COR-L47 (cell line): Measurements from ENCODE around the gene CYP46A1.

Experiments used
- DNase-seq: peaks from one replicate; lab custom pipeline; 2025; lab: John Stamatoyannopoulos, UW

CYP46A1 gene

DNA sequence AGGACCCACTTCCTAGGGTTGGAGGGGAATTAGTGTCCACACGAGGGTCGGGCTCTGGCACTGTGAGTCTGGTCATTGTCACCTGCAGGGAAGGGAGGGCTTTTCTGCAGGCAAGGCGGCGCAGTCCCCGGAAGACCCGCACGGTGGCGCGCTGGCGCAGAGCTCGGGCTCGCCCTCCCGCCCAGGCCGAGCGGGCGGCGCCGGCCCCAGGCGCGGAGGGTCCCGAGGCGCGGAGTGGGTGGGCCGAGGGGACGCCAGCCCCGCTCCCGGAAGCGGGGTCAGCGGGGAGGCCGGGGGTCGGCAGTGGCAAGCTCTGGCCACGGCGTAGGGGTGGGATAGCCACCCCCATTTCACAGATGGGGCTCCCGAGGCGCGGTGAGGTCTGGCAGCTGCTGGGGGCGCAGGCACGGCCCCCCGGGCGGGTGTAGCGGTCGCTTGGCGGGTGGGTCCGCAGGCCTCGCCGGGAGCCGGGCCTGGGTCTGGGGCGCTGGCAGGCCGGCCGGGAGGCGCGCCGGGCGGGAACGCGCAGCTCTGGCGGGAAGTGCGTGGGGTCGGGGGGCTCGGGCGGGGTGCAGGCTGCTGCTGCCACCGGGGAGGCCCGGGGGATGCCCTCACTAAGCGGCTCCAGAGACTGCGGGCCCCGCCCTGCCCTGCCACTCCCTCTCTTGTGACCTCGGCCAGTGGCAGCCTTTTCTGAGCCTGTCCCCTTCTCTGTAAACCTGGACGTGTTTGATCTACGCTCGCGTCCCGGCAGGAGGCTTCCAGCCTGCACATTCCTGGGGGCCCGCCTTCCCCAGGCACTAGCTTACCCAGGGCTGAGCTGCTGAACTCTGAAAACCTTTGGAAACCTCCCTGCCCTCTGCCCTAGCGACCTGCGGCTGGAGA, 46.1 kb downstream of the CYP46A1 start:
- DNase-seq, result peak; percentile 70

DNA sequence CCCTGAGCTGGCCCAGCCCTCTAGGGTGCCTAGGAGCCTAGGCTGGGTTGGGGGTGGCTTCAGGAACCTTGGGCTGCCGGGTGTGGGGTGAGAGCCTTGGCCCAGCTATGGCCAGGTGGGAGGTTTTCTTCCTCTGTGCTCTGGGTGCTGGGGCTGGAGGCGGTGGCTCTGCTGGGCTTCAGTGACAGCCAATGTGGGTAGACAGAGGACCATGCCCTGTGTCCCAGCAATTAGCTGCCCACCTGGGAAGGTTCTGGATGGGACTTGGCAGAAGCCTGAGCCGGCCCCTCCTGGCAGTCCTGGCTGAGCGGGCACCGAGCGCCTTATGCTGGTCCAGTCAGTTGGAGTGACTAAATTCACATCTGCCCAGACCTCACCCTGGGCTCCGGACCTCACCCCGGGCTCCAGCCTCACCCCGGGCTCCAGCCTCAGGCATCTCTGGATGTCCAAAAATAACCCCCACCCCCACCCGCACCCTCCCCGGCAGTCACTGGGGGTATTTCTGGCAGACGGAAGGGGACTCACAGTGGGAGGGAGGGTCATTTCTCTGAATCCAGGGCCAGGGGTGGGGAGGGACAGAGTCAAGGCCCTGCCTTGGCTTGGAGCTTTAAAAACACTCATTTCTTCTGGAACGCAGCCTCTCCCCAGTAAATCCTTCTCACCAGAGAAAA, 46.9 kb downstream of the CYP46A1 start:
- no peak for DNase-seq

DNA sequence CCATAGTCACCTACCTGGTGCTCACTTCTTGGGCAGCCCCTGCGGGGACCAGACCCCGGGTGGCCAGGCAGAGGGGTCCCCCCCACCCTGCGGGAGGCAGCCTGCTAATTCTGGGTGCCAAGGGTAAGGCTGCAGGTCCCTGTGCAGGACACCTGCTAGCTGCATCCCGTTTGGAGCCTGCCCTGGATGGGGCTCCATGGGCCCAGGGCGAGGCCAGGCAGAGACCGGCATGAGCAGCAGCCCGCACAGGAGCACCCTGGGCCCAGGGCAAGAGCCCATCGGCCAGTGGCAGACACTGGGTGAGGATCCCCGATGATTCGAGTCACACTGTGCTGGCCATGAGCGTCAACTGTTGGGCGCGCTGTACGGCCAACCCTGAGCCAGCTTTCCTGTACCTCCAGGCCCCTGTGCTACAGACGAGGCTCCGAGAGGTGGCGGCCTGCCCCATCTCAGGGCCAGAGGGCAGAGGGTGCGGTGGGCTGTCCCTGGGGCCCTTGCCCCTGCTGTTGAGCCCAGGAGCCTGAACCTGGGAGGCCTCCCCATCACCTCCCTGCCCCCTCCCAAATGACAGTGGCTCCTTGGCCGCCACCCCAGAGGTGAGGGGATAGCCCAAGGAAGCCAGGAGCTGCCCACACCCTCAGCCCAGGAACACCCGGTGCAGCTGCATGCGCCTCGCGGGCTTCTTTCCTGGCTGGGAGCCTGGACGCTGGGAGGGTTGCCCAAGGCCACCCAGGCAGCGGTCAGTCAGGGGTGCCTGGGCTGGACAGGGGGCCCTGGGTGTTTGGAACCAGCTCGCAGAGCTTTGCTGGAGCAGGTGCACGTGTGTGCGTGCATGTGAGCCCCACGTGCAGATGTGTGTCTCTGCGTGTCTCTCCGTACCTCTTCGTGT, 47.7 kb downstream of the CYP46A1 start:
- DNase-seq, result no peak

DNA sequence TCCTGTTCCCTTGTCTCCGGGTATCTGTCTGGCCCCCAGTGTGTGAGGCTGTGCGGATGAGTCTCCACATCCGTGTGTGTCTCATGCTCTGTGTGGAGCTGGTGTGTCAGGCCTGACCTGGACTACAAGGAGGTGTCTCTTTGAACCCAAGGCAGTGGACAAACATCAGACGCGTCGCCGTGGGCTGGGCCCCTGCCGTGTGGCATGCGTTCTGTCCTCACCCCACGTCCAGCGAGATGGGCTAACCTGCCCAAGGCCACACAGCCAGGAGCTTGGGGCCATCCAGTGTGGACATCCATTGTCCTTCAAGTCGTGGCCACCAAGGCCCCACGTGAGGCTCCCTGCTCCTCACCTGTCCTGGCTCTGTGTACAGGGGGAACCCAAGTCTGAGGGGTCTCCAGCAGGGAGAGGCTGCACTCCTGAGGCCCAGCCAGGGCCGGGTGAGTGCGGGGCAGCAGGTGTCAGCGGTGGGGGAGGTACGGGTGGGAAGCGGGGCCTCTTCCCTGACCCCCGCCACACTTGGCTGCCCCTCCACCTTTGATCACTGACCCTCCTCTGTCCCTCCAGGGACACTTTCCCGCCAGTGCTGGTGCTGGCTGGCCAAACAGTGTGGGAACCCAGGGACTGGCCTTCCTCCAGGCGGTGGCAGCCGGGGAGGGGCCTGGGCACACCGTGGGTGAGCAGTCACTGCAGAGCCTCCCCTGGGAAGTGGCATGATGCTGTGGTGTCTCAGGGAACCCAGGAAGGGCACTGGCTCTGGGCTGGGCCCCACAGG, 48.5 kb downstream of the CYP46A1 start:
- DNase-seq, result no peak

DNA sequence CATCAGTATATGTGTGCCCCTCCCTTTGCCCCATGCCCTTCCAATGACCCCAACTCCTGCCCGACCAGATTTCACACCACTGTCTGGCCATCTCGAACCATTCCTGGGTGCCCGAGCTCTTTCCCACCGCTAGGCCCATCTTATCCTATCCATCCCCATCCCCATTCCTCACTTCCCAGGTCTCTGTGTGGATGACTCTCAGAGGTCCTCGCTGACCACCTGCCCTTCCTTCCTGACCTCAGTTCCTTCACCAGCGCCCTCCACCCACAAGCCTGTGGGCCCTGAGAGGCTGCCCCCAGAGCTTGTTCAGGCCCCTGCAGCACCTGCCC, 49.1 kb downstream of the CYP46A1 start:
- DNase-seq, result no peak

DNA sequence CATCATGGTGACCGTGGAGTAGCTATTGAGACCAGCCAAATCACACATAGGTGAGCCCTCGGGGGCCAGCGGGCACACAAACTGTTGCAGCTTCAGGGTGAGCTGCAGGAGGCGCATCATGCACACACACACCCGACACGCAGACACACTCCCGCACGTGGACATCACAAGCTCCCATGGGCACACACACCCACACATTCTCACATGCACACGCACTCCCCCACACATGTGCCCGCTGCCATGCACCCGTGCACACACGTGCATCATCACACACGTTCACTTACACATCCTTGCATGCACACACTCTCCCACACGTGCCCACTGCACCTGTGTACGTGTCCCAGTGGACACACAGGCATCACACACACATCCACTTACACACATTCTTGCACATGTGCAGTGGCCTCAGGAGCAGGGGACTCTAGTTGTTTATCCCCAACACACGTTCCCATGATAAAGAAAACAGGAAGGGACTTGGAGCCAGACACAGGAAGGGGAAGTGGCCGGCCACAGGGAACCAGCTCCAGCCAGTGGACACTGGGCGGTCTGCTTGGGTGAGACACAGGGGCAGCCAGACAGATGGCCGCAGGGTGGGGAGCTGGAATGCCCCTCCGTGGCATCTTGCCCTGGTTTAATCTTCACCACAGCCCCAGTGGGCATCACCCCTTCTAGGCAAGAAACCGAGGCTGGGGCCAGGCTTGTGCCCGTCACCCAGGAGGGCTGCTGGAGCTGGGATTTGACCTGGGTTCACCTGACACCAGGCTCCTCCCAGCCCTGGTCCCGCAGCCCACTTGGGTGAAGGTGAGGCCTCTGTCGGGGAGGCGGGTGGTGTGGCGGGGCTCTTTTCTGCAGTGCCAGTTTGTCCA, 49.7 kb downstream of the CYP46A1 start:
- no peak for DNase-seq

DNA sequence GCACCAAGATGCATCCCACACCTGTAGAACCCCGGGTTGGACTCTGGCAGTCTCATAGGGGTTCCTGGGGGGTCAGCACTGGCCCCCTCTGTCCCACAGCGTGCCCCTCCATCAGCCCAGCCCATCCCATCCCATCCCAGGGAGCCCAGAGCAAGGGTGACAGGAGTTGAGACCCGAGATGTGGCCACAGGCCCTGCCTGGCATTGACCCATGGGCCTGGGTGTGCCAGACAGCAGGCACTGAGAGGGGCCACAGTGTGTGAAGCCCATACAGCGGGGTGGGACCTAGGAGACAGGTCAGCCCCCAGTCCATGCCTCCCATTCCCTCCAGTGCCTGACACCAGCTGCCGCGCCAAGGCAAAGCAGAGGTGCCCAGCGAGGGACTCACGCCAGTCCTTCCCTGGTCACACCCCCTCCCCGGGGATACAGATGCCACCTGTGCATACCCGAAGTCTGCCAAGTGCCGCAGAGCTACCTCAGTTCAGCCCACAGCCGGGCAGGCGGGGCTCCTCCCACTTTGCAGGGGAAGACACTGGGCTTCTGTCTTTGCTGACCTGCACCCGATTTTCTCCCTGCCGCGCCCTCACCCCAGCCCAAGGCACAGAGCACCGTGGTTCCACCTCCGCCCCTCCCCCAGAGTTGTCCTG, 50.4 kb downstream of the CYP46A1 start:
- DNase-seq, result peak; percentile 56

DNA sequence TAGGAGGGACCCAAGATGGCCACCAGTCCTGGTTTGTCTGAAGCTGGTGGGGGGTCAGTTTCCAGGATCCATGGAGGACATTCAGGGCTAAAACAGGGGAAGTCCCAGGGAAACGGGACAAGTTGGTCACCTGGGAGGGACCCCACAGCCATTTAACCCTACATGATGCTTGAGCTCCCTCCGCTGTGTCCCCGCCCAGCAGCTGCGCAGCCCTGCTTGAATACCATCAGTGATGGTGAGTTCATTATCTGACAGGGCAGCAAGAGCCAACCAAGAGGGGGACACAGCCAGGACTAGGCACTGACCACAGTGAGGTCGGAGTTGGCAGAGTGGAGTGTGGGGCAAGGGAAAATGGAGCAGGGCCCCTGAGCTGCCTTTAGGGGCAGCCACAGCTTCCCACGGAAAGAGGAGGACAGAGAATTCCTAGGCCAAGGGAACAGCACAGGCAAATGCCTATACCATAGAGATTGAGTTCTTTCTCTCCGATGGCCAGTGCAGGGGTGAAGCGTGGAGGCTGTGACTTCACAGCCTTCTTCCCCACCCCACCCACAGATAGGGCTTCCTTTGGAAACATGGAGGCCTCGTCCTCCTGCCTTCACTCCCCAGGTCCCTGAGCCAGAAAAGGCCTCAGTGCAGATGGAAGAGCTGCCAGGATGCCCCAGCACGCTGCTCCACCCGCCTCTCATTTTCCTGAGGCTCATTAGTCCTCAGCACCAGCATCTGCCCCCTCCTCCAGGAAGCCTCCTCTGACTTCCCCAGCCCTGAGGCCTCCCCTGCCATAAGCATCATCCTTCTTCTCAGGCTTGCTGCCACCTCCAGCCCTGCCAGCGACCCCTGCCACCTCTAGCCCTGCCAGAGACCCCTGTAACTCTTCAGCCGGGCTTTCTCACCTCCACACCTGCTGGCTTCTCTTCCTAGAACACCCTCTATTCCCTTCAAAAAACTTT, 51.4 kb downstream of the CYP46A1 start:
- DNase-seq, result no peak

DNA sequence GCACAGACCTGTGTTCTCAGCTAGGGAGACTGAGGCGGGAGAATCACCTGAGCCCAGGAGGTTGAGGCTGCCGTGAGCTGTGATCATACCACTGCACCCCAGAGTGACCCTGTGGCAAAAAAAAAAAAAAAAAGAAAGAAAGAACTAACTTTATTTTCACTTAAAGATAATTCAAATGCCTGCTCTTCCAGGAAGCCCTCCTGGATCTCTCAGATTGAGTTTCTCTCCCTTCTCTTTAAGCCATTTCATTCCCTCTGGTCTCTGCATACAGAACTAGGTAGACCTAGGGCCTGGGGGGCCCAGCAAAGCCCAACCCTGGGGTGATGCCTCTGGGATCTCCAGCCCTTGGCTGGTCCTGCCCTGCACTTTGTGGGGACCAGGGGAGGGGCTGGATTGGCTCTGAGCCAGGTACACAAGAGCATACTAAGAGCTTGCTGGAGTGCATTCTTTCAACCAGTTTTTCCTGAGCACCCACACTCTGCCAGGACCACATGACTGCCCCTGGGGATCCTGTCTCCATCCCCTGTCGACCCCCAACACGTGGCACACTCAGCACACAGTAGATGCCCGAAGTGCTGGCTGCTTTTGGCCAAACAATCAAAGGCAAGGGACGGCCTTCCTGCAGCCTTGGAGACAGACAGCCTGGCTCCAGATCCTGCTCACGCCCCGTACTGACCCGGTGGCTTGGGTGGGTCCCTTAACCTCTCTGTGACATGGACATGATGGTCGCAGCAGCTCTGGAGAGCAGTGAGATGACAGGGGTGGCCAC, 52.7 kb downstream of the CYP46A1 start:
- no peak for DNase-seq

DNA sequence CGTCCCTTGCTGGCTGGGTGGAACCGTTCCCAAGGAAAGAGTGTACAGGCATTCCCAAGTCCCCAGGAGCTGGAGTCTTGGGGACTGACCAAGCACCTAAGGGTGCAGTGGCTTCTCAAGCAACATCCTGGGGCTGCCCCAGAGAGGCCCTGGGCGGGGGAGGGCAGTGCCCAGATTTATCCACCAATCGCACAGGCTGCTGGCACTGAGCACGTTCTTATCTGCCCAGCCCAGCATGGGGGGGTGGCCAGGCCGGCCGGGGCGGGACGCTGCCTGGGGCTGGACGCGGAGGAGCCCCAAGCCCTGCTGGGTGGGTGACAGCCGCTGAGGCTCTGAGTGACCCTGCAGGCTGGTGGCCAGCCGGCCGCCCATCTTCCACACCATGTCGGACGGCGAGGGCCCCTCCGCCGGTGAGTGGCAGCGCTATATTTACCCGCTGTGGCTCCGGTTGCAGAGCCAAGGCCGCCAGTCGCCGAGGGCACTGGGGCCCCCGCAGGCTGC, 53.4 kb downstream of the CYP46A1 start:
- no peak for DNase-seq

DNA sequence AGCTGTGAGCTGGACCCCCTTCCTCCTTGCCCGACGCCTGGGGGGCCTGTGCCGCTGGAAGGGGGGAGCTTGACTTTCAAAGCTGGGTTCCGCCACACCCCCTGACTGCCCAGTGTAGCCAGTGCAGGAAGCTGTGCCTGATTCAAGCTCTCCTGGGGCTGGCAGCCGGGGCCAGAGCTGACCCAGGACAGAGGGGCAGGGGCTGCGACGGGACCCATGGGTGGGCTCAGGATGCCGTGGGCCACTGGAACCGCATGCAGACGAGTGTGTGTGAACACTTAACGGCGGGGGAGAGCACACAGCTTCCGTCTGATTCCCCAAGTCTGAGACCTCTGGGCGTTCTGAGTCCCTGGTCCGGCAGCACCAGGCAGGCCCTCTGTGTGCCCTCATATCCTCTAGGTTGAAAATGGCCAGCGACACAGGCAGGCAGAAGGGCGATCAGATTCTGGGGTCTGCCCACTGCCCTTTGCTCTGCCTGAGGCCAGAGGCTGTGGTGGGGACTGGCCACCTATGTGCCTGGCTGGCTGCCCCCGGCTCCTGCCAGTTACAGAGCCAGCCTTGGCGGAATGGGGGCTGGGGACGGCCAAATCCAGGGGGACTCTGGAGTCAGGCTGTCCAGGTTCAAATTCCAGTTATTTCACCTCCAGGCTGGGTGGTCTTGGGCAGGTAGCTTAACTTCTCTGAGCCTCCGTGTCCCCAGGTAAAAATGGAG, 54.0 kb downstream of the CYP46A1 start:
- DNase-seq, result no peak

DNA sequence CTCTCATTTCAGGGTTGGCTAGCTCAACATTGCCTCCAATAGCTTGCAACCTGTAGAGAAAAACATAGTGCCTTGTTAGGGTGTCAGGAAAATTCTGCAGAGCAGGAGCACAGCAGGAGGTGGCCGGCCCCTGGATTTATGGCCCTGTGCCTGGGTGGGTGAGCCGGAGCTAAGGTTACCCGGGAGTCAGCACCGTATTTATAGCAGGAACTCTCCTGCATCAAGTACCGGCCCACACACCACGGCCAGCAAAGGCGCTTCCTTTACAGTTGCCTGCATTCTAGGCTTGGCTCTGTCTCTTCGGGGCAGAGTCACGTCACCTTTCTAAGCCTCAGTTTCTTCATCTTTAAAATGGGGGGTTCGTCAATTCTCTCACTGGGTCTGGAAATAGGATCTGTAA, 56.3 kb downstream of the CYP46A1 start:
- no peak for DNase-seq

DNA sequence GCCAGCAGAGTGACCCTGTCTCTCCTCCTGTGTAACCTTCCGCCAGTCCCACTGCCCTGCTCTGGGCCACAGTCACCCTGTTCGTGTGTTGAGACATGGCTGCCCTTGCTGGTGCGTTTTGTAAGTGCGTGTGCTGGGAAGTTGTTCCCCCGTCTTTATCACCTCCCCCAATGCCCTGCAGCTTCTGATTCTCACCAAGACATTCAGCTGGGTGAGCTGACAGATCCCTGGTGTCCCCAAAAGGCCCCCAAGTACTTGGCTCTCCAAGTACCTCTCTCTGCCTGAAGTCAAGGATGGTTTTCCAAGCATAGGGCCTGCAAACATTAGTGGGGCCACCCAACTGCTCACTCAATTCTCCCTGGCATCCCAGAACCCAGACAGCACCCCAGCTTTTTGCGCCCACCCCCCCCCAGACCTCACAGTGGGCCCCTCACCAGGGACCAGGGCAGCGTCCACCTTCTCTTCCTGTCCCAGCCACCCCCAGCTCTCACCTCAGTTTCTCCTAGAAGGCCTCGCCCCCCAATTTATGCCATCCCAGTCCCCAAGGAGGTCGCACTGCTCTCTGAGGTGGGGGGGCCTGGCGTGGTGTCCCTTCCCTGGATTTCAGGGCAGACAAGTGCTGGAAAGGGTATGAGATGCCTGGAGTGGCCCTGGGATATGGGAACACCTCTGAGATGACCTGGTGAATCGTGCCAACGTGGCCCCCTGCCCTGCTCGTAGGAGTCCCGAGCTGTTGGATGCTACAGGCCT, 57.3 kb downstream of the CYP46A1 start:
- no peak for DNase-seq

DNA sequence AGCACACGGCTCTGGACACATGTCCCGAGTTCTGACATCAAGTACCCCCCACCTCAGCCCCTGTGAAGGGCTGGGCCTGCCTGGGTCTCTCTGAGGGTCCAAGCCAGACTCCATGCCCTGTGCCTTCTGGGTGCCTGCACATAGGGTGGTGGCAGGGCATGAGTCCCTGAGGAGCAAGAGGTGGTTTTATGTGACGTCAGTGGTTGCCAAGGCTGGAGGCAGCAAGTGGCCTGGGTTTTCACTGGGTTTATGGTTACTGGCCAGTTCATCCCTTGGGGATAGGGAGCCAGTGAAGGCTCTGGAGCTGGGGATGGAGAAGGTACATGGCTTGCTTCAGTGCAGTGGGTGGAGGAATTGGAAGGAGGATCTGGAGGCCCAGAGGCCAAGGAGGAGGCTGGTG, 58.0 kb downstream of the CYP46A1 start:
- no peak for DNase-seq

DNA sequence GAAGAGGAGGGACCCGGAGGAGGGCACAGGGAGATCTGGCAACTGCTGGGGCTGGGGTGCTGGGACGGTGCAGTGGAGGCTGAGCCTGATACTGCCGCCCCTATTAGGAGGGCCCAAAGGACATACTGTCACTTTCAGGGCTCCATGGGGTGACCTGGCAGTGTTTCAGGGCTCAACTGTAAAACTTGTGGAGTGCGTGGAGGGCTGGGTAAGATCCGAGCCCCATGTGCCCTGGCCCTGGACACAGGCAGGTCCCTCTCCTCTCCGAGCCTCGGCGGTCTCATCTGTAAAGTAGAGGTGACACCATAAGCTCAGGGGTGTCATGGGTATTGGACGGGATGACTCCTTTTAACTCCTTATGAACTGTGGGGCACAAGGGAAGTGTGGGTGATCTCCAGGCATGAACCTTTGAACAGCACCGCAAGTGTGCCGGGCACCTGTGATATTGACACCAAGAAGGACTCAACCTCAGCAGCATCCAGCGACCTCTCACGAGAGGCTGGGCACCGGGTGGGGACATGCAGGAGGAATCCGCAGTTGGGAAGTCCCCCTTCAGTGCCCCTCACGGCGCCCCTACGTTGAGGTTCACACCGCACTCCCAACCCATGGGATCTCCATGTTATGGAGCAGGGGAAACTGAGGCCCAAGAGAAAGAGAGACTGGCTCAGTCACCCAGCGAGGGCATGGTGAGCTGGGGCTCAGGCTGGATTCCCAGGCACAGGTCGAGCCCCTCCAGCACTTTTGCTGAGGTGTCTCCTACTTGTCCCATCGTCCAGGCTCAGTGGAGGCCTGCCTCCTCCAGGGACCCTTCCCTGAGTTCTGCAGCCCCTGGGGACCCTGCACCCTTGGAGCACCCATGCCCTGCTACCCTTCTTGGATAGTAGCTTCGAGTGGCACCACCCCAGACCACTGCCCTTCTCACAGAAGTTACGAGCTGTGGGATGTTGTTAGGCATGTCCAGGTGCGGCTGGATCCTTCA, 58.7 kb downstream of the CYP46A1 start:
- DNase-seq, result no peak
